B cell (primary cell): Measurements from ENCODE around the gene NKX6-2.

Source experiments
- EZH2 ChIP-seq: IDR thresholded peaks from 2 replicates; pipeline ENCODE4 v1.6.1; 2012; ENCODE audit warnings: borderline replicate concordance, low read depth, mild to moderate bottlenecking, moderate library complexity, low read length; ENCODE audit not compliant: insufficient read depth, poor library complexity, severe bottlenecking
- TF ChIP-seq, protein P1 (sequence below): fragments of 200-600 bp; IDR thresholded peaks from one replicate; pipeline ENCODE4 v1.8.0; 2022; ENCODE audit warnings: antibody characterized with exemption, mild to moderate bottlenecking

DNA sequence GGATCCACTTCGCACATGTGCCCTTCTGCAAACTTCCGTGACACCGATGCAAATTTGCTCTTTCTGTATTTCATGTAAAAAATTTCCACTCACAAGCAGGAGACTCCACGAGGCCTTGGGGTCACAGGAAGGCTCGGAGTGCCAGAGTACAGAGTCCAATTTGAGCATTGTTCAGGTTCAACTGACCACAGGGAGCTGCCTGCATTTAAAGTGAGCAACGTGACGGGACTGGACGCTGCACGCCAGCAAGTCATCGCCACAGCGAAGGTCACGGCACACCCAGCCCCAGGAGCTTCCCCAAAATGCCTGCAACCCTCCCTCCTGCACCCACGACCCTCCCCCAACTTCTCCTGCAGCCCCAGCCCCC lies 41.5 kb upstream of the NKX6-2 start:
- TF ChIP-seq, protein P1, sequence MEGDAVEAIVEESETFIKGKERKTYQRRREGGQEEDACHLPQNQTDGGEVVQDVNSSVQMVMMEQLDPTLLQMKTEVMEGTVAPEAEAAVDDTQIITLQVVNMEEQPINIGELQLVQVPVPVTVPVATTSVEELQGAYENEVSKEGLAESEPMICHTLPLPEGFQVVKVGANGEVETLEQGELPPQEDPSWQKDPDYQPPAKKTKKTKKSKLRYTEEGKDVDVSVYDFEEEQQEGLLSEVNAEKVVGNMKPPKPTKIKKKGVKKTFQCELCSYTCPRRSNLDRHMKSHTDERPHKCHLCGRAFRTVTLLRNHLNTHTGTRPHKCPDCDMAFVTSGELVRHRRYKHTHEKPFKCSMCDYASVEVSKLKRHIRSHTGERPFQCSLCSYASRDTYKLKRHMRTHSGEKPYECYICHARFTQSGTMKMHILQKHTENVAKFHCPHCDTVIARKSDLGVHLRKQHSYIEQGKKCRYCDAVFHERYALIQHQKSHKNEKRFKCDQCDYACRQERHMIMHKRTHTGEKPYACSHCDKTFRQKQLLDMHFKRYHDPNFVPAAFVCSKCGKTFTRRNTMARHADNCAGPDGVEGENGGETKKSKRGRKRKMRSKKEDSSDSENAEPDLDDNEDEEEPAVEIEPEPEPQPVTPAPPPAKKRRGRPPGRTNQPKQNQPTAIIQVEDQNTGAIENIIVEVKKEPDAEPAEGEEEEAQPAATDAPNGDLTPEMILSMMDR = no peak
- no peak for TF ChIP-seq EZH2
